HepG2 (cell line): ENCODE results near the gene CIROP. TPM values are rescaled to one million over a fixed set of nuclear protein-coding genes. Genes with fewer than 3 reads are reported as not detected.

Experiments
- KLF11 ChIP-seq: IDR thresholded peaks from 2 replicates; pipeline ENCODE4 v1.6.1; 2016; ENCODE audit warnings: missing compliant biosample characterization
- MAFK ChIP-seq, 2 experiments: IDR thresholded peaks in 1 of 2; conservative IDR thresholded peaks in 1 of 2; 2 replicates each; pipeline ENCODE4 v1.6.1; 2011; ENCODE audit warnings: improper control_type of control experiment in 2 of 2, low read length in 2 of 2
- SSRP1 ChIP-seq: IDR thresholded peaks from 2 replicates; pipeline ENCODE4 v1.6.1; 2016; ENCODE audit warnings: control low read depth
- TOPORS ChIP-seq: sonication (generic); formaldehyde crosslinking; IDR thresholded peaks from 2 replicates; pipeline ENCODE4 v1.8.0; 2023; ENCODE audit warnings: mild to moderate bottlenecking, missing genetic modification reagents
- TRIM24 ChIP-seq: sonication (generic); formaldehyde crosslinking; IDR thresholded peaks from 2 replicates; pipeline ENCODE4 v1.8.0; 2022; ENCODE audit warnings: mild to moderate bottlenecking, missing genetic modification reagents
- ZNF790 ChIP-seq: sonication (generic); formaldehyde crosslinking; IDR thresholded peaks from 2 replicates; pipeline ENCODE4 v1.8.0; 2022; ENCODE audit warnings: missing genetic modification reagents, mild to moderate bottlenecking, borderline replicate concordance
- ZNF883 ChIP-seq: sonication (generic); formaldehyde crosslinking; IDR thresholded peaks from 2 replicates; pipeline ENCODE4 v1.5.1; 2020; ENCODE audit warnings: mild to moderate bottlenecking, missing genetic modification reagents; ENCODE audit errors: not compliant biosample characterization
- polyA plus RNA-seq, 8 experiments: library from polyadenylated mRNA; depleted of rRNA in 3 of 8; stranded (reverse) in 7 of 8; unstranded in 1 of 8; fragments of >200 nt; fragmentation: Illumina TruSeq in 4 of 8; extraction: Trizol in 4 of 8; gene quantifications; 2 replicates each; pipeline versions ENCODE4 v1.2.1 to v1.2.3, GENCODE V29; 2011 to 2016; ENCODE audit warnings: low read depth in 4 of 8, missing spikeins in 1 of 8, mixed read lengths in 1 of 8; ENCODE audit not compliant: insufficient read depth in 1 of 8
- total RNA-seq, 5 experiments: library from RNA; depleted of rRNA; stranded (reverse); fragments of >200 nt; fragmentation: Illumina TruSeq; extraction: Trizol; gene quantifications; 2 replicates each; pipeline ENCODE4 v1.2.3, GENCODE V29; 2016; ENCODE audit warnings: low read depth in 1 of 5
- TF ChIP-seq, protein P1 (sequence below), 2 experiments: sonication (generic) in 1 of 2; formaldehyde crosslinking in 1 of 2; IDR thresholded peaks; 2 replicates each; pipeline versions ENCODE4 v1.4.0 to v1.6.1; 2018 to 2020; ENCODE audit warnings: missing genetic modification reagents in 2 of 2, borderline replicate concordance in 1 of 2, low read depth in 1 of 2, mild to moderate bottlenecking in 1 of 2, missing biosample characterization in 1 of 2

The CIROP gene
- total and polyA plus RNA-seq, 2 of the 13 experiments (the other 11 are each of a cell fraction or from before 2014, with no cell fraction given) = 0.07 TPM; not detected in 1

DNA sequence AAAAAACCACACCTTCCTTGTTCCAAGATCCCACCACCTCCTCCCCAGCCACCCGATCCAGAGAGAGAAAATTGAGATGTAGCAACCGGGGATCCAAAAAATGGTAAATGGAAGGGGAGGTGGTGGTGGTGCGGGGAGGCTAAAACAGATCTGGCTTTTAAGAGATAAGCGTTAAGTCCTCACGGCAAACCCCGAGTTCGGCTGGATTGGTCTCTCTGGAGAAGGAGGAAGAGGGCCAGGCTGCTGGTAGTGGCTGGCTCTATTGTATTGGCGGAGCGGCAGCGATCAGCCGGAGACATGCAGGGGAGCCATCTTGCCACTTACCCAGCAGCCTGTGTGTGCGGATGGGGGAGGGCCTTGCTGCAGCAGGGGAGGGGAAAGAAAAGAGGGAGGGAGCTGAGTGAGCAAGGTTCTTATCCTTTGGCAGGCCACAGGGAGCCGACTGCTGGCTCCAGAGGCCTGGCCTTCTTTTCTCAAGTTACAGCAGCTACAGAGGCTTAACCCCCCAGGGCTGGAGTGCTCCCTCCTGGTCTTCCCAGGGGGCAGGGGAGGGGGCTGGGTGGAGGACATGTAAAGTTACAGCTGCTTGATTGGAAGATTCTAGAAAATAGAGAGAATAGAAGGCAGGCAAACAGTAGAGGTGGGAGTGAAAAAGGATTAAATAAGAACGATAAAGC lies 33.4 kb downstream of the CIROP start (continued):
- TF ChIP-seq MAFK (conservative IDR thresholded peaks at IDR 0.05 in 1 of 2, IDR thresholded peaks at IDR 0.05 in 1 of 2; ENCODE audit: low read length in 2 of 2) (0 out of 4 replicates have a peak, but pooled peaks have one; percentile 24 to 42), ZNF790 (CRISPR knock-in tag) (peak; percentile 41; the same call in 1 of the 2 replicates), ZNF883 (CRISPR knock-in tag) (peak; percentile 63), TRIM24 (CRISPR knock-in tag) (no peak), KLF11 (CRISPR knock-in tag) (peak; percentile 23; the same call in 1 of the 2 replicates), TOPORS (CRISPR knock-in tag) (peak; percentile 93; the same call in 1 of the 2 replicates), SSRP1 (CRISPR knock-in tag) (peak; percentile 92)
- TF ChIP-seq, protein P1, sequence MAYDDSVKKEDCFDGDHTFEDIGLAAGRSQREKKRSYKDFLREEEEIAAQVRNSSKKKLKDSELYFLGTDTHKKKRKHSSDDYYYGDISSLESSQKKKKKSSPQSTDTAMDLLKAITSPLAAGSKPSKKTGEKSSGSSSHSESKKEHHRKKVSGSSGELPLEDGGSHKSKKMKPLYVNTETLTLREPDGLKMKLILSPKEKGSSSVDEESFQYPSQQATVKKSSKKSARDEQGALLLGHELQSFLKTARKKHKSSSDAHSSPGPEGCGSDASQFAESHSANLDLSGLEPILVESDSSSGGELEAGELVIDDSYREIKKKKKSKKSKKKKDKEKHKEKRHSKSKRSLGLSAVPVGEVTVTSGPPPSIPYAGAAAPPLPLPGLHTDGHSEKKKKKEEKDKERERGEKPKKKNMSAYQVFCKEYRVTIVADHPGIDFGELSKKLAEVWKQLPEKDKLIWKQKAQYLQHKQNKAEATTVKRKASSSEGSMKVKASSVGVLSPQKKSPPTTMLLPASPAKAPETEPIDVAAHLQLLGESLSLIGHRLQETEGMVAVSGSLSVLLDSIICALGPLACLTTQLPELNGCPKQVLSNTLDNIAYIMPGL (CRISPR knock-in tag; IDR thresholded peaks at IDR 0.05; ENCODE audit: borderline replicate concordance in 1 of 2, low read depth in 1 of 2) = peak; percentile 91 to 99
- TF ChIP-seq, all 625 proteins: peak for 335
